Stimulated activated naive B cell treated with anti-CD40 and anti-IgM and Interleukin-4, amounts not matched to agents 10 μg/mL and 1 μg/mL and 100 μg/mL, for 72 hours (primary cell): ENCODE results near the gene PRCP.

ENCODE experiments used
- ATAC-seq, 2 donors: fragments of 150-1000 bp; cut with Tn5 transposase; replicated peaks; 2 replicates each; pipeline ENCODE4 v1.10.0; 2021; ENCODE audit warnings: moderate library complexity in 1 of 2
- DNase-seq: peaks from one replicate; pipeline ENCODE4 v3.0.0; 2021
- H3K27ac Mint-ChIP-seq: one replicate; pipeline ENCODE4 v1.8.0; 2022; ENCODE audit warnings: mild to moderate bottlenecking, mixed read lengths
- H3K27me3 Mint-ChIP-seq, 2 donors: one replicate each; pipeline ENCODE4 v1.8.0; 2022; ENCODE audit warnings: mixed read lengths in 2 of 2
- H3K36me3 Mint-ChIP-seq, 2 donors: one replicate each; pipeline ENCODE4 v1.8.0; 2022; ENCODE audit warnings: mixed read lengths in 2 of 2, mild to moderate bottlenecking in 1 of 2
- H3K4me1 Mint-ChIP-seq, 2 donors: one replicate each; pipeline ENCODE4 v1.8.0; 2022; ENCODE audit warnings: mixed read lengths in 2 of 2, mild to moderate bottlenecking in 1 of 2
- H3K4me3 Mint-ChIP-seq, 2 donors: one replicate each; pipeline ENCODE4 v1.8.0; 2022; ENCODE audit warnings: mild to moderate bottlenecking in 2 of 2, mixed read lengths in 2 of 2, moderate library complexity in 1 of 2
- H3K9me3 Mint-ChIP-seq, 2 donors: one replicate each; pipeline ENCODE4 v1.8.0; 2022; ENCODE audit warnings: mixed read lengths in 2 of 2, mild to moderate bottlenecking in 1 of 2

Gene PRCP

GRCh38 chr11:82823647-82824619, 76.3 kb downstream of the PRCP start:
- no peak for DNase-seq
- no peak for ATAC-seq
- no peaks in the 10 kb centered on the region for H3K4me1 Mint-ChIP-seq
- no peak overlapping the region for H3K27ac Mint-ChIP-seq
- no peaks in the 10 kb centered on the region for H3K9me3 Mint-ChIP-seq
- H3K27me3 Mint-ChIP-seq = no peaks in the 10 kb centered on the region
- peaks cover 37% of the 10 kb centered on the region in 2 donors for H3K36me3 Mint-ChIP-seq
- no peak overlapping the region for H3K4me3 Mint-ChIP-seq

- ATAC-seq = no peak
- no peak for DNase-seq
- Mint-ChIP-seq H3K4me3 (no peak overlapping the region), H3K27ac (no peak overlapping the region), H3K4me1 (no peaks in the 10 kb centered on the region), H3K36me3 (peaks cover 7 to 15% of the 10 kb centered on the region in 2 donors), H3K9me3 (no peaks in the 10 kb centered on the region), H3K27me3 (peaks cover 0 to 6% of the 10 kb centered on the region in 2 donors)
These were observed 81.7 kb downstream of the PRCP start for GRCh38 chr11:82818409-82819043.

GRCh38 chr11:82815406-82815805, 84.8 kb downstream of the PRCP start:
- Mint-ChIP-seq H3K27me3 (peaks cover 6 to 13% of the 10 kb centered on the region in 2 donors), H3K27ac (no peak overlapping the region), H3K4me3 (no peak overlapping the region), H3K4me1 (no peaks in the 10 kb centered on the region), H3K9me3 (no peaks in the 10 kb centered on the region), H3K36me3 (peaks cover 0 to 4% of the 10 kb centered on the region in 2 donors)
- DNase-seq = no peak
- no peak for ATAC-seq

GRCh38 chr11:82814379-82814778, 85.9 kb downstream of the PRCP start:
- Mint-ChIP-seq H3K27me3 (peaks cover 8 to 13% of the 10 kb centered on the region in 2 donors), H3K9me3 (no peaks in the 10 kb centered on the region), H3K27ac (no peak overlapping the region), H3K4me3 (no peak overlapping the region), H3K4me1 (no peaks in the 10 kb centered on the region), H3K36me3 (no peaks in the 10 kb centered on the region)
- ATAC-seq (no peak), DNase-seq (no peak)

- Mint-ChIP-seq H3K4me3 (no peak overlapping the region), H3K27me3 (peaks cover 25 to 29% of the 10 kb centered on the region in 2 donors), H3K27ac (no peak overlapping the region), H3K4me1 (no peaks in the 10 kb centered on the region), H3K36me3 (no peaks in the 10 kb centered on the region), H3K9me3 (no peaks in the 10 kb centered on the region)
- DNase-seq (no peak), ATAC-seq (no peak)
These were observed 88.9 kb downstream of the PRCP start for GRCh38 chr11:82811369-82811768.

GRCh38 chr11:82810738-82811137, 89.5 kb downstream of the PRCP start:
- no peak for DNase-seq
- Mint-ChIP-seq H3K4me3 (no peak overlapping the region), H3K36me3 (no peaks in the 10 kb centered on the region), H3K9me3 (no peaks in the 10 kb centered on the region), H3K27me3 (peaks cover 31 to 35% of the 10 kb centered on the region in 2 donors), H3K4me1 (no peaks in the 10 kb centered on the region), H3K27ac (no peak overlapping the region)
- no peak for ATAC-seq

GRCh38 chr11:82810326-82810725, 89.9 kb downstream of the PRCP start:
- no peak overlapping the region for H3K4me3 Mint-ChIP-seq
- no peak overlapping the region for H3K27ac Mint-ChIP-seq
- H3K9me3 Mint-ChIP-seq = no peaks in the 10 kb centered on the region
- no peaks in the 10 kb centered on the region for H3K4me1 Mint-ChIP-seq
- no peaks in the 10 kb centered on the region for H3K36me3 Mint-ChIP-seq
- no peak for DNase-seq
- H3K27me3 Mint-ChIP-seq = peaks cover 35 to 39% of the 10 kb centered on the region in 2 donors
- no peak for ATAC-seq

DNA sequence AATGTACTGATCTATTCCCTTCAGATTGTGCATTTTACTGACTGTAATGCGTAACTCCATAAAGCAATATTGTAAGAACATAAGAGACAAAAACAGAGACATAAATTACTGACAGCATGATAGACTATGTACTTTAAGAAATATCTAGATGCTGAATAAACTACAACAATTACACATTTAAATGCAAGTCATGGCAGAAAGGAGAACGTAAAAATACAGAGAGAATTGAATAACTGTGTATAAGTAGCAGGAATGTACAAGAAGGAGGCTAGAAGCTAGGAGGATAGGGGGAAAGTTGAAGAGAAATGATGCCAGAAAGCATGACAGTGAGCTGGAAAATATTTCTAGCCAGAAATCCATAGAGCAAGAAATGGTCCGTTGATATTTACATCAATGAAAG, 92.6 kb downstream of the PRCP start:
- Mint-ChIP-seq H3K36me3 (no peaks in the 10 kb centered on the region), H3K4me3 (no peak overlapping the region), H3K4me1 (no peaks in the 10 kb centered on the region), H3K9me3 (no peaks in the 10 kb centered on the region), H3K27ac (no peak overlapping the region), H3K27me3 (peaks cover 34 to 53% of the 10 kb centered on the region in 2 donors)
- ATAC-seq = no peak
- DNase-seq = no peak

DNA sequence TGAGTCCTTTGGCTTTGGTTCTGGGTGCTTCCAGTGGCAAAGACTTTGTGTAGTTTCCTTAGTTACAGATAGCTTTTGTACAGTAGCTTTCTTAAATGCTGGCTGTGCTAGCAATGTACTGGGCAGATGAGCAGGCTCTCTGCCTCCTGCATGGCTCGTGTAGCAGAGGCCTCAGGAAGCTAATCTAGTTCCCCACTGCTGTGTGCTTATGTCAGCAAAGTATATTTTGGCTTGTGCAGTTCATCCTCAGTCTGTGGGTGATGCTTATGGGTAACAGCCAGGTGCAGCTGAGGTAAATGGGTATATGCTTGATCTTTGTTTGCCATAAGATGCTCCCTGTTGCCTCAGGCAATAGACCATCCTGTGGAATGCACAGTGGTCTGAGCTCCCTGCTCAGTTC, 97.5 kb downstream of the PRCP start:
- H3K4me1 Mint-ChIP-seq = no peaks in the 10 kb centered on the region
- H3K9me3 Mint-ChIP-seq = no peaks in the 10 kb centered on the region
- DNase-seq (no peak), ATAC-seq (no peak)
- no peak overlapping the region for H3K27ac Mint-ChIP-seq
- H3K27me3 Mint-ChIP-seq = peaks cover 38 to 65% of the 10 kb centered on the region in 2 donors
- H3K36me3 Mint-ChIP-seq = no peaks in the 10 kb centered on the region
- H3K4me3 Mint-ChIP-seq = no peak overlapping the region

- DNase-seq (no peak), ATAC-seq (no peak)
- Mint-ChIP-seq H3K27me3 (peaks cover 9 to 34% of the 10 kb centered on the region in 2 donors), H3K27ac (no peak overlapping the region), H3K4me1 (no peaks in the 10 kb centered on the region), H3K9me3 (no peaks in the 10 kb centered on the region), H3K36me3 (no peaks in the 10 kb centered on the region), H3K4me3 (no peak overlapping the region)
These were observed 103.0 kb downstream of the PRCP start for GRCh38 chr11:82796998-82797961.

- DNase-seq (no peak), ATAC-seq (no peak)
- no peaks in the 10 kb centered on the region for H3K9me3 Mint-ChIP-seq
- peaks cover 0 to 16% of the 10 kb centered on the region in 2 donors for H3K27me3 Mint-ChIP-seq
- H3K36me3 Mint-ChIP-seq = no peaks in the 10 kb centered on the region
- H3K4me1 Mint-ChIP-seq = peaks cover 2 to 5% of the 10 kb centered on the region in 2 donors
- H3K4me3 Mint-ChIP-seq = no peak overlapping the region
- H3K27ac Mint-ChIP-seq = no peak overlapping the region
These were observed 105.7 kb downstream of the PRCP start for GRCh38 chr11:82794490-82794889.

GRCh38 chr11:82792822-82793569, 107.2 kb downstream of the PRCP start:
- no peaks in the 10 kb centered on the region for H3K36me3 Mint-ChIP-seq
- H3K27ac Mint-ChIP-seq = no peak overlapping the region
- peaks cover 2 to 5% of the 10 kb centered on the region in 2 donors for H3K4me1 Mint-ChIP-seq
- no peaks in the 10 kb centered on the region for H3K9me3 Mint-ChIP-seq
- ATAC-seq (no peak), DNase-seq (no peak)
- H3K4me3 Mint-ChIP-seq = no peak overlapping the region
- H3K27me3 Mint-ChIP-seq = peaks cover 0 to 10% of the 10 kb centered on the region in 2 donors

GRCh38 chr11:82792319-82792718, 107.9 kb downstream of the PRCP start:
- Mint-ChIP-seq H3K9me3 (no peaks in the 10 kb centered on the region), H3K4me3 (no peak overlapping the region), H3K36me3 (no peaks in the 10 kb centered on the region), H3K27ac (no peak overlapping the region), H3K27me3 (peaks cover 0 to 3% of the 10 kb centered on the region in 2 donors), H3K4me1 (peaks cover 2 to 5% of the 10 kb centered on the region in 2 donors)
- ATAC-seq = no peak
- DNase-seq = no peak
